ENCODE results near the gene SPAAR. TPM values are rescaled to one million over a fixed set of nuclear protein-coding genes. Genes with fewer than 3 reads are reported as not detected.

Gene SPAAR
- total RNA-seq, 2 donors from 2014 or later = 0.64 to 31.4 TPM

GRCh38 chr9:35960039-35960655, 50.9 kb downstream of the SPAAR start:
- H3K4me1 ChIP-seq (replicated peaks) = no peaks in the 10 kb centered on the region
- no peaks in the 10 kb centered on the region for H3K27me3 ChIP-seq (replicated peaks; ENCODE audit: insufficient read depth)
- no peak overlapping the region for H3K4me3 ChIP-seq
- WGBS = 75% methylated on average over 3 of the region's 3 CpGs
- no peak for DNase-seq (ENCODE audit: low spot score)
- H3K36me3 ChIP-seq = no peaks in the 10 kb centered on the region
- no peak for TF ChIP-seq POLR2AphosphoS5 (IDR thresholded peaks at IDR 0.05)
- TF ChIP-seq CTCF (IDR thresholded peaks at IDR 0.05) = no peak
- no peak for TF ChIP-seq POLR2A (IDR thresholded peaks at IDR 0.05)
- no peak overlapping the region for H3K27ac ChIP-seq
- no peaks in the 10 kb centered on the region for H3K9me3 ChIP-seq
- intact Hi-C loops (cut with DNase I) = no loop called here

Other genes starting within 250 kb of the SPAAR start
- 1 to 10 TPM; 1.1 to 1.8 TPM for gene ARHGEF39, start 244.3 kb upstream of the SPAAR start, total RNA-seq
- not detected for gene CA9, start 235.6 kb upstream of the SPAAR start, total RNA-seq
- gene TPM2, start 219.6 kb upstream of the SPAAR start, total RNA-seq = 1,000 to 10,000 TPM; 1,037 to 1,042 TPM
- 100 to 1,000 TPM; 167 to 315 TPM for gene TLN1, start 177.3 kb upstream of the SPAAR start, total RNA-seq
- 100 to 1,000 TPM in 1 of 2 donors, 10 to 100 TPM in 1; 60.9 to 120 TPM for gene CREB3, start 176.8 kb upstream of the SPAAR start, total RNA-seq
- gene GBA2, start 160.3 kb upstream of the SPAAR start, total RNA-seq = 10 to 100 TPM; 48.5 to 55.4 TPM
- gene RGP1, start 160.2 kb upstream of the SPAAR start, total RNA-seq = 10 to 100 TPM; 19.4 to 30.3 TPM
- not detected for gene MSMP, start 155.2 kb upstream of the SPAAR start, total RNA-seq
- gene NPR2, start 117.9 kb upstream of the SPAAR start, total RNA-seq = 10 to 100 TPM; 17.3 to 33.2 TPM
- 1 to 10 TPM in 1 of 2 donors, under 1 TPM in 1; 0.68 to 9.2 TPM for gene SPAG8, start 97.2 kb upstream of the SPAAR start, total RNA-seq
- 10 to 100 TPM; 38.6 to 39.7 TPM for gene HINT2, start 94.4 kb upstream of the SPAAR start, total RNA-seq
- 1 to 10 TPM in 1 of 2 donors, under 1 TPM in 1; 0.46 to 5.1 TPM for gene FAM221B, start 80.8 kb upstream of the SPAAR start, total RNA-seq
- gene TMEM8B, start 80.3 kb upstream of the SPAAR start, total RNA-seq = 10 to 100 TPM; 15.8 to 25.9 TPM
- gene OR13J1, start 39.1 kb upstream of the SPAAR start, total RNA-seq = not detected
- 1 to 10 TPM; 1.3 to 1.5 TPM for gene HRCT1, start 3.3 kb upstream of the SPAAR start, total RNA-seq
- not detected for gene OR2S2, start 48.7 kb downstream of the SPAAR start, total RNA-seq
- 1 to 10 TPM; 6.1 to 7.7 TPM for gene RECK, start 127.4 kb downstream of the SPAAR start, total RNA-seq
- 10 to 100 TPM; 21.6 to 36.5 TPM for gene GLIPR2, start 227.2 kb downstream of the SPAAR start, total RNA-seq

All from prostate gland (tissue), 2 donors.